Coronary artery (tissue), 2 donors: ENCODE results near the gene RUNX3.

Experiments
- DNase-seq: peaks from one replicate; pipeline ENCODE4 v3.0.0-alpha.2; 2017; ENCODE audit warnings: low spot score
- H3K27ac ChIP-seq, 2 donors: fragments of 200-600 bp; sonication (generic); one replicate each; pipeline ENCODE4 v1.5.1; 2016 to 2019
- H3K4me3 ChIP-seq: fragments of 200-600 bp; sonication (generic); 2 replicates; pipeline ENCODE4 v1.5.1; 2016; ENCODE audit warnings: mild to moderate bottlenecking, moderate library complexity
- TF ChIP-seq, protein P1 (sequence below): fragments of 200-600 bp; sonication (generic); IDR thresholded peaks from one replicate; pipeline ENCODE4 v1.5.1; 2019; ENCODE audit warnings: antibody characterized with exemption

RUNX3 gene

DNA sequence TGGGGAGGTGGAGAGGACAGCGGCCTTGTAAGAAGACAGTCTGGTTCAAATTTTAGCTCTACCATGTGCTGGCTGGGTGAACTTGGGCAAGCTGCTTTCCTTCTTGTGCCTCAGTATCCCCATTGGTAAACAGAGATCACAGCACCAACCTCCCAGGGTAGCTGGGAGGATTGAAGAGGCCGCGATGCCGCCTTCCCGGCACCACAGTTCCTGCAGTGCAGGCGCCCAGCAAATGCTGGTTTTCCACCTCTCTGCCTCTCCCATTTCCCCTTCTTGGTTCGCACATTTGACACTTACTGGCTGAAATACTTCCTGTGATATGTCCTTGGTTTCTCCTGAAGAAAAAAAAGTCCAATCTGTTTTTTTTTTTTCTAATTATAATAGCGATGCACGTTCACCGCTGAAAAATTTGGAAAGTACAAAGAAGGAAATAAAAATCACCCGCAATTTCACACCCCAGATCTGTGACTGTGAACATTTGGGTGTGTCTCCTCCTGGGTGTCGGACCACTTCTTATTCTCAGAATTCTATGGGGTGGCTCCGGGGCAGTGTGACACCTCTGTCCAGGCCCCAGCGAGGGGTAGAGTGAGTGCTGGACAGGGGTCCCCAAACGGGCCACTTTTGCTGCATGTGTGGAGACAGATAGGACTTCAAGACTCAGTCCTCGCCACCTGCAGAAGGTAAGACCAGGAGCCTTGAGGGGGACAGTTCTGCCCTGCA, 73.1 kb downstream of the RUNX3 start:
- TF ChIP-seq, protein P1, sequence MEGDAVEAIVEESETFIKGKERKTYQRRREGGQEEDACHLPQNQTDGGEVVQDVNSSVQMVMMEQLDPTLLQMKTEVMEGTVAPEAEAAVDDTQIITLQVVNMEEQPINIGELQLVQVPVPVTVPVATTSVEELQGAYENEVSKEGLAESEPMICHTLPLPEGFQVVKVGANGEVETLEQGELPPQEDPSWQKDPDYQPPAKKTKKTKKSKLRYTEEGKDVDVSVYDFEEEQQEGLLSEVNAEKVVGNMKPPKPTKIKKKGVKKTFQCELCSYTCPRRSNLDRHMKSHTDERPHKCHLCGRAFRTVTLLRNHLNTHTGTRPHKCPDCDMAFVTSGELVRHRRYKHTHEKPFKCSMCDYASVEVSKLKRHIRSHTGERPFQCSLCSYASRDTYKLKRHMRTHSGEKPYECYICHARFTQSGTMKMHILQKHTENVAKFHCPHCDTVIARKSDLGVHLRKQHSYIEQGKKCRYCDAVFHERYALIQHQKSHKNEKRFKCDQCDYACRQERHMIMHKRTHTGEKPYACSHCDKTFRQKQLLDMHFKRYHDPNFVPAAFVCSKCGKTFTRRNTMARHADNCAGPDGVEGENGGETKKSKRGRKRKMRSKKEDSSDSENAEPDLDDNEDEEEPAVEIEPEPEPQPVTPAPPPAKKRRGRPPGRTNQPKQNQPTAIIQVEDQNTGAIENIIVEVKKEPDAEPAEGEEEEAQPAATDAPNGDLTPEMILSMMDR = no peak
- Histone ChIP-seq H3K4me3 (no peak overlapping the region), H3K27ac (no peak overlapping the region)
- no peak for DNase-seq

DNA sequence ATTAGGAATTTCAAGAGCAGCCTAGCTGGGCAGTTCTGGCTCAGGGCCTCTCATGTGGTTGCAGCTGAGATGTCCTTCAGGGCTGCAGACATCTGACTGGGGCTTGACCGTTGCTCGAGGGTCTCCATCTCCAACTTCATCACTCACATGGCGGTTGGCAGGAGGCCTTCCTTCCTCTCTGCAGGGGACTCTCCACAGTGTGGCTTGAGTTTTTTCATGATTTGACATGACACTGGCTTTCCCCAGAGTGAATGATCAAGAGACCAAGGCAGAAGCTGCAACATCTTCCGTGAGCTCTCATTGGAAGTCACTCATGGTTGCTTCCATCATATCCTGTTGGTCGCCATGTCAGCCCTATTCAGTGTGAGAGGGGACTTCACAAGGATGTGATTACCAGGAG, 74.6 kb downstream of the RUNX3 start:
- Histone ChIP-seq H3K4me3 (no peak overlapping the region), H3K27ac (no peak overlapping the region)
- TF ChIP-seq, protein P1 = no peak
- DNase-seq = no peak

DNA sequence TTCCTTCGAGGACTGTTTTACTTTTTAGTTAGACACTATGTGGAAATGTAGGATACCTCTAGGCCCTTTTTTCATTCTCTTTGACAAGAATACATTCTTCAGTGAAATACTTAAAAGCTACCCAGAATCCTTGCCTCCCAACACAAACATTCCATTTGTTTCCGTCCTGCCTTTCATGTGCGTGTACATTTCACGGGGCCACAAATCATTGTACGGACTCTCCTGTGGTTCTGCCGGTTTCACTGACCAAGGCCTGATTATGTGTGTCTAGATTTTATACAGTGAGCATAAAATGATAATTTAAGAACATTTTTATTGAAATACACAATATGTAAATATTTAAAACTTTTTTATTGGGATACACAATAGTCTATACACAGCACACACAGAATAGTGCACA, 76.4 kb downstream of the RUNX3 start:
- DNase-seq = no peak
- TF ChIP-seq, protein P1 = no peak

DNA sequence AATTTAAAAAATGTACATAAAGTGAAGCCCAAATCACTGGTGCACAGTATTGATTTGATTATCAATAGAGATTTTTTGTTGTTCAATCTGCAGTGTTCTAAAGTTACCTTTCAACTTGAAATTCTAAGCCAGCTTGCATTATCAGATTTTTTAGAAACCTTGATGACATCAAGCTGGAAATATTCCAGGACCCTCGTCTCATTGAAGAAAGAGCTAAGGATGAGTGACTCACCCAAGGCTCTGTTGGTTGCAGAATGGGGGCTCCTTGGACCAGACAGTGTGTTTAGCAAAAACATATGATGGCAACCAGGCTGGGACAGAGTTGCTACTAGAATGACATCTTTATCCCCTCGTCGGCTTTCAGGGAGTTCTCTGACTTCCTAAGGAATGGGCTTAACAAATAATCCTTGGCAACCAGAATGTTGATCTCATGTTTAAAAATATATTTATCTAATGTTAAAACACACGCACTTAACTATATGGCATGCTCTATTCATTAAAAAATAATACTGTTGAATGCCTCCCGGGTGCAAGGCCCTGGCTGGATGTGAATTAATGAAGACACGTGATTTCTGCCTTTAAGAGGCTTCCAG, 79.7 kb downstream of the RUNX3 start:
- TF ChIP-seq, protein P1 = no peak
- DNase-seq = no peak
- no peak overlapping the region for H3K4me3 ChIP-seq
- no peak overlapping the region for H3K27ac ChIP-seq

More for the DNA sequence above, 76.4 kb downstream of the RUNX3 start:
- Histone ChIP-seq H3K4me3 (no peak overlapping the region), H3K27ac (no peak overlapping the region)

DNA sequence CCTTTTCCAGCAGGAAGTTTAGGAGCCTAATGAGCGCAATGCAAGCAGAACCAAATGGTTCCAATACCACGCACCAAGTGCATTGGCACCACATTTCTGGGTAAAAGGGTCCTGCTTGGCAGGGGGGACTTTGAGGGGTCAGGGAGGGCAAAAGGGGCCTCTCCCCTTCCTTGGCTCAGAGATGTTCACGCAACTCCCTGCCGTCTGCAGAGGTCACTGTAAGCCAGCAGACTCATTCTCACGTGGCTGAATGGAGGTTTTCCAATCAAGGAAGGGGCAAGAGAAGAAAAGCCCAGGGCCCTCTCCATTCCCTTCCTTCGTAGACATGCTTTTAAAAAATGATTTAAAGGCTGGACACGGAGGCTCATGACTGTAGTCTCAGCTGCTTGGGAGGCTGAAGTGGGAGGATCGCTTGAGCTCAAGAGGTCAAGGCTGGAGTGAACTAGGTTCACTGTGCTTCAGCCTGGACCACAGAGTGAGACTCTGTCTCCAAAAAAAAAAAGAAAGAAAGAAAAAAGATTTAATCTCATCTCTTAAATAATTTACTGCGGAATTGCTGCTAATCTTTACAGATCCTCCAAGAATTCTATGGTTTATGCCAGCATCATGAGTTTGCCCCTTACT, 80.3 kb downstream of the RUNX3 start:
- TF ChIP-seq, protein P1 = no peak
- no peak for DNase-seq
- Histone ChIP-seq H3K27ac (no peak overlapping the region), H3K4me3 (no peak overlapping the region)
